ENCODE measurements around the gene PRKD3. TPM values are rescaled to one million over a fixed set of nuclear protein-coding genes. Genes with fewer than 3 reads are reported as not detected.

The PRKD3 gene
- total and polyA plus RNA-seq, 10 of the 15 experiments (the other 5 are each of a cell fraction or from before 2014, with no cell fraction given), result 3.3 to 14.9 (median 7.9) TPM

GRCh38 chr2:37291680-37292079 is 33.0 kb downstream of the PRKD3 start (continued):
- TF ChIP-seq ZNF687 (IDR thresholded peaks at IDR 0.05) (no peak), ETV6 (conservative IDR thresholded peaks at IDR 0.05 in 1 of 2, IDR thresholded peaks at IDR 0.05 in 1 of 2; ENCODE audit: borderline replicate concordance in 1 of 2, low read depth in 1 of 2) (no peak), STAT1 (conservative IDR thresholded peaks at IDR 0.05) (no peak), SUZ12 (IDR thresholded peaks at IDR 0.05; ENCODE audit: unreplicated experiment) (no peak), CBX3 (IDR thresholded peaks at IDR 0.05; ENCODE audit: borderline replicate concordance, low read depth) (no peak), SP1 (IDR thresholded peaks at IDR 0.05; ENCODE audit: low read depth, low read length) (no peak)
- TF ChIP-seq, protein P1, sequence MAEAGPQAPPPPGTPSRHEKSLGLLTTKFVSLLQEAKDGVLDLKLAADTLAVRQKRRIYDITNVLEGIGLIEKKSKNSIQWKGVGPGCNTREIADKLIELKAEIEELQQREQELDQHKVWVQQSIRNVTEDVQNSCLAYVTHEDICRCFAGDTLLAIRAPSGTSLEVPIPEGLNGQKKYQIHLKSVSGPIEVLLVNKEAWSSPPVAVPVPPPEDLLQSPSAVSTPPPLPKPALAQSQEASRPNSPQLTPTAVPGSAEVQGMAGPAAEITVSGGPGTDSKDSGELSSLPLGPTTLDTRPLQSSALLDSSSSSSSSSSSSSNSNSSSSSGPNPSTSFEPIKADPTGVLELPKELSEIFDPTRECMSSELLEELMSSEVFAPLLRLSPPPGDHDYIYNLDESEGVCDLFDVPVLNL (IDR thresholded peaks at IDR 0.05; ENCODE audit: low read depth, low read length), result no peak
- TF ChIP-seq, protein P2, sequence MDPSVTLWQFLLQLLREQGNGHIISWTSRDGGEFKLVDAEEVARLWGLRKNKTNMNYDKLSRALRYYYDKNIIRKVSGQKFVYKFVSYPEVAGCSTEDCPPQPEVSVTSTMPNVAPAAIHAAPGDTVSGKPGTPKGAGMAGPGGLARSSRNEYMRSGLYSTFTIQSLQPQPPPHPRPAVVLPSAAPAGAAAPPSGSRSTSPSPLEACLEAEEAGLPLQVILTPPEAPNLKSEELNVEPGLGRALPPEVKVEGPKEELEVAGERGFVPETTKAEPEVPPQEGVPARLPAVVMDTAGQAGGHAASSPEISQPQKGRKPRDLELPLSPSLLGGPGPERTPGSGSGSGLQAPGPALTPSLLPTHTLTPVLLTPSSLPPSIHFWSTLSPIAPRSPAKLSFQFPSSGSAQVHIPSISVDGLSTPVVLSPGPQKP (IDR thresholded peaks at IDR 0.05; ENCODE audit: low read depth, low read length), result no peak
